GM19023 (cell line): Measurements from ENCODE around the gene ANKRD36.
"Not testable (repeated sequence)": the region's sequence is repeated elsewhere in the genome, so short reads cannot be mapped to it uniquely, and the experiment has no call there.

Experiments
- ATAC-seq: cut with Tn5 transposase; IDR thresholded peaks from one replicate; pipeline ENCODE4 v1.9.1; 2021; ENCODE audit warnings: mild to moderate bottlenecking, moderate library complexity; ENCODE audit not compliant: unreplicated experiment

Gene ANKRD36

GRCh38 chr2:97268075-97268591, 155.2 kb downstream of the ANKRD36 start:
- ATAC-seq: not testable (repeated sequence)

DNA sequence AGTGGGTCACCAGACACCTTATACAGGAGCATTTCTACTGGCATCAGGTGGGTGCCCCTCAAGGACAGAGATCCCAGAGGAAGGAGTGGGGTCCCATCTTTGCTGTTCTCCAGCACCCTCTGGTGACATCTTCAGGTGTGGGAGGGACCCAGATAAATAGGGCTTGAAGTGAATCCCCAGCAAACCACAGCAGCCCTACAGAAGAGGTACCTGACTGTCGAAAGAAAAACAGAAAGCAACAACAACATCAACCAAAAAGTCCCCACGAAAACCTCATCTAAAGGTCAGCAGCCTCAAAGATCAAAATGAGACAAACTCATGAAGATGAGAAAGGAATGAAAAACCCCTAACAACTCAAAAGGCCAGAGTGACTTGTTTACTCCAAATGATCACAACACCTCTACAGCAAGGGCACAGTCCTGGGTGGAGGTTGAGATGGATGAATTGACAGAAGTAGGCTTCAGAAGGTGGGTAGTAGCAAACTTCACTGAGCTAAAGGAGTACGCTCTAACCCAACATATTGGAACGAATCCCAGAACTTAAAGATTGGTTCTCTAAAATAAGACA, 163.4 kb downstream of the ANKRD36 start:
- not testable (repeated sequence) for ATAC-seq

DNA sequence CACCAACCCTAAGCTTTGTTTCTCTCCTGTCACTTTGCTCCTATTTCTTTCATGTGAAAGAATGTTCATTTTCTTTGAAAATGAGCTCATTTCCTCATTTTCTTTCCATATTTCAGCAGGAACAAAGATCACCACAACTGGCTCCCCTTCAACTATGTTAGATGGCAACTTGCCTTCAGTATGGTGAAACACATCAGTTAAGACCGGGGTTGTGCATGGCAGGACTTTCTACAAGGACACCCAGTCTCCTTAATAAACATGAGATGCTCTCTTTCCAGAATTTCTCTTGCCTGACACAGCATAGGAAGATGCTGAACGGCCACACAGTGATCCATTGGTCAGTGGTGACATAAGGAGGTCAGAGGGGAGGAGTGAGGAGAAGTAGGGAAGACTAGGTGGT, 172.2 kb downstream of the ANKRD36 start:
- not testable (repeated sequence) for ATAC-seq

- not testable (repeated sequence) for ATAC-seq
Observed at GRCh38 chr2:97293687-97294086, 180.7 kb downstream of the ANKRD36 start.
